AG04450 (cell line): ENCODE data around the gene RCC2. TPM values are rescaled to one million over a fixed set of nuclear protein-coding genes. Genes with fewer than 3 reads are reported as not detected.

Experiments used
- CTCF ChIA-PET: fragments of 300-600, 350-600 bp; formaldehyde crosslinking; extraction: SDS; loops from one replicate; lab custom pipeline; 2022; ENCODE audit warnings: antibody characterized with exemption, inconsistent platforms; lab: Charles Lee
- POLR2A ChIA-PET: fragments of 350-600 bp; formaldehyde crosslinking; extraction: SDS; loops from one replicate; lab custom pipeline; 2021; ENCODE audit warnings: antibody characterized with exemption, inconsistent platforms; lab: Yijun Ruan, JAX
- DNase-seq: peaks from one replicate; pipeline ENCODE4 v3.0.0-alpha.2; 2011; ENCODE audit warnings: low read depth, low spot score
- H3K27ac ChIP-seq: one replicate; pipeline ENCODE4 v1.5.1; 2012; ENCODE audit warnings: low read depth, low read length, control low read depth
- H3K27me3 ChIP-seq: one replicate; pipeline ENCODE4 v1.6.0; 2012; ENCODE audit warnings: low read length; ENCODE audit not compliant: control insufficient read depth, insufficient read depth
- H3K4me3 ChIP-seq: 2 replicates; pipeline ENCODE4 v1.5.1; 2011; ENCODE audit warnings: mild to moderate bottlenecking, low read depth, low read length, control low read depth
- H3K9me3 ChIP-seq: 2 replicates; pipeline ENCODE4 v1.5.1; 2012; ENCODE audit warnings: low read length; ENCODE audit not compliant: control insufficient read depth, insufficient read depth
- polyA plus RNA-seq: library from polyadenylated mRNA; depleted of rRNA; stranded (reverse); fragments of >200 nt; gene quantifications from 2 replicates; pipeline ENCODE4 v1.2.3, GENCODE V29; 2011
- TF ChIP-seq, protein P1 (sequence below): IDR thresholded peaks from 2 replicates; pipeline ENCODE4 v1.5.1; 2011; ENCODE audit warnings: low read depth, low read length, control low read depth, inconsistent platforms

RCC2 gene
- polyA plus RNA-seq, 1 experiment: 43.3 TPM

GRCh38 chr1:17442841-17443240 is 3.4 kb upstream of the RCC2 start:
- H3K27ac ChIP-seq: peak overlapping the region; percentile 80
- no peaks in the 10 kb centered on the region for H3K27me3 ChIP-seq
- POLR2A ChIA-PET: interaction anchor here (0.7 kb wide), 1 partner anchor 163 kb away, joined by 4 read pairs; no protein-coding TSS in a partner anchor
- CTCF ChIA-PET: interaction anchor here (0.6 to 1.8 kb wide), 4 partner anchors 60 to 164 kb away, joined by 3 to 8 read pairs (median 5); no protein-coding TSS in a partner anchor
- peaks cover 4% of the 10 kb centered on the region; the same call in 1 of the 2 replicates for H3K9me3 ChIP-seq
- TF ChIP-seq, protein P1, sequence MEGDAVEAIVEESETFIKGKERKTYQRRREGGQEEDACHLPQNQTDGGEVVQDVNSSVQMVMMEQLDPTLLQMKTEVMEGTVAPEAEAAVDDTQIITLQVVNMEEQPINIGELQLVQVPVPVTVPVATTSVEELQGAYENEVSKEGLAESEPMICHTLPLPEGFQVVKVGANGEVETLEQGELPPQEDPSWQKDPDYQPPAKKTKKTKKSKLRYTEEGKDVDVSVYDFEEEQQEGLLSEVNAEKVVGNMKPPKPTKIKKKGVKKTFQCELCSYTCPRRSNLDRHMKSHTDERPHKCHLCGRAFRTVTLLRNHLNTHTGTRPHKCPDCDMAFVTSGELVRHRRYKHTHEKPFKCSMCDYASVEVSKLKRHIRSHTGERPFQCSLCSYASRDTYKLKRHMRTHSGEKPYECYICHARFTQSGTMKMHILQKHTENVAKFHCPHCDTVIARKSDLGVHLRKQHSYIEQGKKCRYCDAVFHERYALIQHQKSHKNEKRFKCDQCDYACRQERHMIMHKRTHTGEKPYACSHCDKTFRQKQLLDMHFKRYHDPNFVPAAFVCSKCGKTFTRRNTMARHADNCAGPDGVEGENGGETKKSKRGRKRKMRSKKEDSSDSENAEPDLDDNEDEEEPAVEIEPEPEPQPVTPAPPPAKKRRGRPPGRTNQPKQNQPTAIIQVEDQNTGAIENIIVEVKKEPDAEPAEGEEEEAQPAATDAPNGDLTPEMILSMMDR: no peak
- DNase-seq: no peak
- H3K4me3 ChIP-seq: no peak overlapping the region

DNA sequence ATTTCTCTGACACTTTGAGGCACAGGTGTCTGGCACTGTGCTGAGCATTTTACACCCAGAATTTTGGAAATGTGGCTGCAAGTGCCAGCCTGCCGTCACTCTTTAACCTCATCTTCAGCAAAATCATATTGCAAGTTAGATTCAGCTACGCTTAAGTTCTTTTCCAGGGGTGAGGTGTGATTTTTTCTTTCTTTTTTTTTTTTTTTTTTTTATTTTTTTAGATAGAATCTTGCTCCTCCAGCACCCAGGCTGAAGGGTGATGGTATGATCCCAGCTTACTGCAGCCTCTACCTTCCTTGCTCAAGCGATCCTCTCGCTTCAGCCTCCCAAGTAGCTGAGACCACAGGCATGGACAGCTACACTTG is 2.5 kb upstream of the RCC2 start:
- ChIA-PET CTCF (interaction anchor here (0.5 to 1.8 kb wide), 4 partner anchors 61 to 165 kb away, joined by 3 to 8 read pairs (median 6); no protein-coding TSS in a partner anchor), POLR2A (no interaction called here)
- peaks cover 4% of the 10 kb centered on the region; the same call in 1 of the 2 replicates for H3K9me3 ChIP-seq
- H3K4me3 ChIP-seq: no peak overlapping the region
- DNase-seq: no peak
- no peak overlapping the region for H3K27ac ChIP-seq
- H3K27me3 ChIP-seq: no peaks in the 10 kb centered on the region
- TF ChIP-seq, protein P1: no peak

DNA sequence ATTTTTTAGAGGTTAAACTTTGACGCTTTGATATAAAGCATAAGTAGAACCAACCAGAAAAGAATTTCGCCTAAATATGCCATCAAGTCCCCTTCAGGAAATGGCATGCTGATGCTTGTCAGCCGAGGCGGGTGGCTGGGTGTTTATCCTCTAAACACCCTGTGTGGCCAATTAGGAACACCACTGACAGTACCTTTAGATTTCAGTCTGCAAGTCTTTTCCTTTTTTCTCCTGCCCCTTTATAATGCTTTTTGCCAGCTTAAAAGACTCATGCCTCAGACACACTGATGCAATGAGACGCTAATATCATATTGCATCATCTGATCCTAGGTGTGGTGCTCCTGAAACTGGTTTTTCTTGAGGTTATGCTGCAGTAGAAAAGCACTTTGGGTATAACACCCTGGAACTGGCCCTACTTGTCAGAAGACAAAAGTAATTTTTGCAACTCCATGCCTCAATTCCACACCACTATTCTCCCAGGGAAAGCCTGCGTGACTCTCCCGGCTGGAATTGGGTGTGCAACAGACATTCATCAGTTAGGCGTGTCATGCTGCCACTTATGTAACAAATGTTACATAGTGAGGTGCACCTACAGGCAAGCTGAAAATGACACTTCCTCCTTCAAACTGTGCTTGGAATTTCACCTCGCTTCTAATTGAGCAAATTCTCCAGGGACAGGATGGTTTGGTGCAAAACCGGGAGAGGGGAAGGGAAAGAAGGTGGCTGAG is 2.0 kb upstream of the RCC2 start:
- peak overlapping the region; percentile 7; the same call in 1 of the 2 replicates for H3K4me3 ChIP-seq
- ChIA-PET CTCF (interaction anchor here (0.5 to 1.8 kb wide), 4 partner anchors 12 to 383 kb away, joined by 3 to 8 read pairs (median 4); no protein-coding TSS in a partner anchor), POLR2A (no interaction called here)
- no peak overlapping the region for H3K27ac ChIP-seq
- TF ChIP-seq, protein P1: no peak
- no peak for DNase-seq
- H3K27me3 ChIP-seq: no peaks in the 10 kb centered on the region
- H3K9me3 ChIP-seq: peaks cover 4% of the 10 kb centered on the region; the same call in 1 of the 2 replicates

GRCh38 chr1:17440827-17441168 is 1.3 kb upstream of the RCC2 start:
- H3K27me3 ChIP-seq: no peaks in the 10 kb centered on the region
- peak overlapping the region; percentile 63 for H3K4me3 ChIP-seq
- no peak overlapping the region for H3K27ac ChIP-seq
- TF ChIP-seq, protein P1: no peak
- ChIA-PET CTCF (interaction anchor here (0.5 to 1.9 kb wide), 7 partner anchors 9 to 382 kb away, joined by 3 to 20 read pairs (median 4); no protein-coding TSS in a partner anchor), POLR2A (no interaction called here)
- peaks cover 4% of the 10 kb centered on the region; the same call in 1 of the 2 replicates for H3K9me3 ChIP-seq
- no peak for DNase-seq
